ENCODE data around the gene ZNF782. TPM values are rescaled to one million over a fixed set of nuclear protein-coding genes. Genes with fewer than 3 reads are reported as not detected.

ZNF782 gene
- polyA plus RNA-seq, 1 of the 3 experiments (the other 2 are of a cell fraction), result 1.3 TPM

DNA sequence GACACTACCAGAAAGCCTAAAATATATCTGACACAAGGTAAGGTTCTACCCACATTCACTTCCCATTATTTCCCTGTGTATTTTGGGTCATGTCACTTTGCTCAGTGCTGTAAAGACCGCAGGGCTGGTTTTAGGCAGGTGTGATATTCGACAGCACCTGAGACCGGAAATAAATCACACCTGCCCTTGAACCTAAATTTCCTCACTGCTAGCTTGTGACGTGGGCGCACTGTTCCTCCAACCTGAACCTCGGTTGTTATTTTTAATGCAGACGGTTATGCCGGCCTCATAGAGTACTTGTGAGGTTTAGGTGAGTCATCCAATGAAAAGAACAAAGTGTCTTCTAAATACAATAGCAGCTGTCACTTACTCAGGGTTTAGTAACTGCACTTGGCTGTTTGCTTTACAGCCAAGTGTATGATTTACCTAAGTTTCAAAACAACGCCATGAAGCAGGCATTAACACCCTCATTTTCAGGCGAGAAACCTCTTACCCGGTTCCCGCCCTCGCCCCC is 20.7 kb upstream of the ZNF782 start:
- Histone ChIP-seq H3K4me3 (ENCODE audit: low read depth in 2 of 2, low read length in 1 of 2) (peak overlapping the region; percentile 64 to 76), H3K4me1 (ENCODE audit: control insufficient read depth in 1 of 2, insufficient read depth in 2 of 2, low read depth in 1 of 2, low read length in 1 of 2) (peaks cover 0 to 4% of the 10 kb centered on the region in 2 experiments; a peak in 1 of 4 replicates), H3K36me3 (replicated peaks in 1 of 2; ENCODE audit: control insufficient read depth in 1 of 2, insufficient read depth in 2 of 2, low read length in 1 of 2) (no peaks in the 10 kb centered on the region), H3K27ac (ENCODE audit: low read depth in 2 of 2, low read length in 1 of 2) (no peak overlapping the region), H2AFZ (ENCODE audit: low read depth) (peak overlapping the region; percentile 78; the same call in 1 of the 2 replicates), H3K4me2 (peak overlapping the region; percentile 78), H3K9me3 (no peaks in the 10 kb centered on the region), H3K27me3 (ENCODE audit: insufficient read depth) (no peaks in the 10 kb centered on the region), H3K9me2 (no peaks in the 10 kb centered on the region), H3F3A (replicated peaks; ENCODE audit: insufficient read depth) (peaks cover 3% of the 10 kb centered on the region), H4K20me1 (ENCODE audit: insufficient read depth) (no peaks in the 10 kb centered on the region), H3K79me2 (ENCODE audit: insufficient read depth) (no peaks in the 10 kb centered on the region), H3K9ac (no peak overlapping the region)
- WGBS (ENCODE audit: low lambda C conversion rate), result 51% methylated on average over 13 of the region's 13 CpGs
- POLR2A ChIA-PET, result interaction anchor here (1.4 kb wide), 1 partner anchor 163 kb away, joined by 3 read pairs; no protein-coding TSS in a partner anchor
- DNase-seq, result no peak
- CTCF ChIA-PET, result interaction anchor here (1.1 to 5.3 kb wide), 12 partner anchors 7 to 512 kb away, joined by 3 to 44 read pairs (median 4); no protein-coding TSS in a partner anchor
- no peak for TF ChIP-seq FOXM1 (IDR thresholded peaks at IDR 0.05; ENCODE audit: low read depth)
- TF ChIP-seq CHD2 (IDR thresholded peaks at IDR 0.05; ENCODE audit: low read length, partially characterized antibody), result no peak
- TF ChIP-seq MEF2A (IDR thresholded peaks at IDR 0.05; ENCODE audit: borderline replicate concordance, low read depth), result no peak
- no peak for TF ChIP-seq FOSL2 (IDR thresholded peaks at IDR 0.05; ENCODE audit: borderline replicate concordance, low read depth)
- TF ChIP-seq, protein P1, sequence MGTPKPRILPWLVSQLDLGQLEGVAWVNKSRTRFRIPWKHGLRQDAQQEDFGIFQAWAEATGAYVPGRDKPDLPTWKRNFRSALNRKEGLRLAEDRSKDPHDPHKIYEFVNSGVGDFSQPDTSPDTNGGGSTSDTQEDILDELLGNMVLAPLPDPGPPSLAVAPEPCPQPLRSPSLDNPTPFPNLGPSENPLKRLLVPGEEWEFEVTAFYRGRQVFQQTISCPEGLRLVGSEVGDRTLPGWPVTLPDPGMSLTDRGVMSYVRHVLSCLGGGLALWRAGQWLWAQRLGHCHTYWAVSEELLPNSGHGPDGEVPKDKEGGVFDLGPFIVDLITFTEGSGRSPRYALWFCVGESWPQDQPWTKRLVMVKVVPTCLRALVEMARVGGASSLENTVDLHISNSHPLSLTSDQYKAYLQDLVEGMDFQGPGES (IDR thresholded peaks at IDR 0.05; ENCODE audit: low read depth, low read length), result no peak
- TF ChIP-seq YY1 (IDR thresholded peaks at IDR 0.05; ENCODE audit: low read depth), result no peak
- no peak for TF ChIP-seq EZH2phosphoT487 (IDR thresholded peaks at IDR 0.05; ENCODE audit: borderline replicate concordance, low read depth)
- TF ChIP-seq NRF1 (IDR thresholded peaks at IDR 0.05; ENCODE audit: low read depth, low read length), result no peak
- TF ChIP-seq SIN3A (IDR thresholded peaks at IDR 0.05; ENCODE audit: borderline replicate concordance, low read depth, low read length), result no peak
- TF ChIP-seq RXRA (IDR thresholded peaks at IDR 0.05; ENCODE audit: borderline replicate concordance, low read depth), result no peak

DNA sequence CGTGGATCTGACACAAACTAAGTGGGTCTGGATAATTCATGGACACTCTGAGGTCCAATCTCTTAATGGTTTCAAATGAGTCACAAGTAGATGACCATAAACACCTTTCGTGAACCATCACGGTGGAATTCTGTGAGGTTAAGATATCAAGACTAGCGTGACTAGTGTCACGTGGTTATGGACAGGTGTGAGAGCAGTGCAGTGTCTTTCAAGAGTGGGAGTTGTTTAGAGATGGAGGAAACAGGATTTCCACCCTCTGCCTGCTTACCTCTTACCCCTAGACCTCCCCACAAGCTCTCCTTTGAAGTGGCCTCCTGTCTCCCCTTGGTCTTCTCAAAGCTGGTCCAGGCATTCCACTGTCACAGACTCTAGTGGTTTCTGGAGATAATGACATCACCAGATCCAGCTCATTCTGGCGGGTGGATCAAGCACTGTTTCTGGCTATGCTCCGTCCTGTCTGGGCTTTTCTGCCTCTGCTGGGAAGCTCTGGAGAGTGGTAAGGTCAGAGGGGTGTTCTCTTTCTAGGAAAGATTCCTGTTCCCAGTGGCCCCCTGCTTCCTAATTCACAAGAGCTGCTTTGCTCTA is 20.0 kb upstream of the ZNF782 start:
- no peak overlapping the region for H3K9ac ChIP-seq
- CTCF ChIA-PET, result interaction anchor here (1.1 to 5.3 kb wide), 4 partner anchors 14 to 512 kb away, joined by 3 to 44 read pairs (median 8); no protein-coding TSS in a partner anchor
- H3K4me2 ChIP-seq, result no peak overlapping the region
- peaks cover 3% of the 10 kb centered on the region for H3F3A ChIP-seq (replicated peaks; ENCODE audit: insufficient read depth)
- POLR2A ChIA-PET, result no interaction called here
- no peaks in the 10 kb centered on the region for H3K79me2 ChIP-seq (ENCODE audit: insufficient read depth)
- WGBS (ENCODE audit: low lambda C conversion rate), result 97% methylated on average over 7 of the region's 7 CpGs
- H4K20me1 ChIP-seq (ENCODE audit: insufficient read depth), result no peaks in the 10 kb centered on the region
- no peaks in the 10 kb centered on the region for H3K9me3 ChIP-seq
- no peak for DNase-seq
- no peaks in the 10 kb centered on the region for H3K9me2 ChIP-seq
- H2AFZ ChIP-seq (ENCODE audit: low read depth), result no peak overlapping the region
- H3K4me1 ChIP-seq (ENCODE audit: control insufficient read depth in 1 of 2, insufficient read depth in 2 of 2, low read depth in 1 of 2, low read length in 1 of 2), result peaks cover 0 to 4% of the 10 kb centered on the region in 2 experiments; a peak in 1 of 4 replicates
- H3K4me3 ChIP-seq (ENCODE audit: low read depth in 2 of 2, low read length in 1 of 2), result no peak overlapping the region
- no peaks in the 10 kb centered on the region for H3K36me3 ChIP-seq (replicated peaks in 1 of 2; ENCODE audit: control insufficient read depth in 1 of 2, insufficient read depth in 2 of 2, low read length in 1 of 2)
- no peaks in the 10 kb centered on the region for H3K27me3 ChIP-seq (ENCODE audit: insufficient read depth)
- no peak overlapping the region for H3K27ac ChIP-seq (ENCODE audit: low read depth in 2 of 2, low read length in 1 of 2)
- TF ChIP-seq, protein P2, sequence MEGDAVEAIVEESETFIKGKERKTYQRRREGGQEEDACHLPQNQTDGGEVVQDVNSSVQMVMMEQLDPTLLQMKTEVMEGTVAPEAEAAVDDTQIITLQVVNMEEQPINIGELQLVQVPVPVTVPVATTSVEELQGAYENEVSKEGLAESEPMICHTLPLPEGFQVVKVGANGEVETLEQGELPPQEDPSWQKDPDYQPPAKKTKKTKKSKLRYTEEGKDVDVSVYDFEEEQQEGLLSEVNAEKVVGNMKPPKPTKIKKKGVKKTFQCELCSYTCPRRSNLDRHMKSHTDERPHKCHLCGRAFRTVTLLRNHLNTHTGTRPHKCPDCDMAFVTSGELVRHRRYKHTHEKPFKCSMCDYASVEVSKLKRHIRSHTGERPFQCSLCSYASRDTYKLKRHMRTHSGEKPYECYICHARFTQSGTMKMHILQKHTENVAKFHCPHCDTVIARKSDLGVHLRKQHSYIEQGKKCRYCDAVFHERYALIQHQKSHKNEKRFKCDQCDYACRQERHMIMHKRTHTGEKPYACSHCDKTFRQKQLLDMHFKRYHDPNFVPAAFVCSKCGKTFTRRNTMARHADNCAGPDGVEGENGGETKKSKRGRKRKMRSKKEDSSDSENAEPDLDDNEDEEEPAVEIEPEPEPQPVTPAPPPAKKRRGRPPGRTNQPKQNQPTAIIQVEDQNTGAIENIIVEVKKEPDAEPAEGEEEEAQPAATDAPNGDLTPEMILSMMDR (IDR thresholded peaks at IDR 0.05), result no peak
- TF ChIP-seq RXRA (IDR thresholded peaks at IDR 0.05; ENCODE audit: borderline replicate concordance, low read depth), result no peak
- TF ChIP-seq, protein P3, sequence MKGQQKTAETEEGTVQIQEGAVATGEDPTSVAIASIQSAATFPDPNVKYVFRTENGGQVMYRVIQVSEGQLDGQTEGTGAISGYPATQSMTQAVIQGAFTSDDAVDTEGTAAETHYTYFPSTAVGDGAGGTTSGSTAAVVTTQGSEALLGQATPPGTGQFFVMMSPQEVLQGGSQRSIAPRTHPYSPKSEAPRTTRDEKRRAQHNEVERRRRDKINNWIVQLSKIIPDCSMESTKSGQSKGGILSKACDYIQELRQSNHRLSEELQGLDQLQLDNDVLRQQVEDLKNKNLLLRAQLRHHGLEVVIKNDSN (IDR thresholded peaks at IDR 0.05; ENCODE audit: borderline replicate concordance, low read depth), result no peak
- TF ChIP-seq FOSL2 (IDR thresholded peaks at IDR 0.05; ENCODE audit: borderline replicate concordance, low read depth), result no peak
- TF ChIP-seq MEF2A (IDR thresholded peaks at IDR 0.05; ENCODE audit: borderline replicate concordance, low read depth), result no peak
- TF ChIP-seq NRF1 (IDR thresholded peaks at IDR 0.05; ENCODE audit: low read depth, low read length), result no peak
- no peak for TF ChIP-seq YY1 (IDR thresholded peaks at IDR 0.05; ENCODE audit: low read depth)
- TF ChIP-seq, protein P4, sequence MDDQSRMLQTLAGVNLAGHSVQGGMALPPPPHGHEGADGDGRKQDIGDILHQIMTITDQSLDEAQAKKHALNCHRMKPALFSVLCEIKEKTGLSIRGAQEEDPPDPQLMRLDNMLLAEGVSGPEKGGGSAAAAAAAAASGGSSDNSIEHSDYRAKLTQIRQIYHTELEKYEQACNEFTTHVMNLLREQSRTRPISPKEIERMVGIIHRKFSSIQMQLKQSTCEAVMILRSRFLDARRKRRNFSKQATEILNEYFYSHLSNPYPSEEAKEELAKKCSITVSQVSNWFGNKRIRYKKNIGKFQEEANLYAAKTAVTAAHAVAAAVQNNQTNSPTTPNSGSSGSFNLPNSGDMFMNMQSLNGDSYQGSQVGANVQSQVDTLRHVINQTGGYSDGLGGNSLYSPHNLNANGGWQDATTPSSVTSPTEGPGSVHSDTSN (IDR thresholded peaks at IDR 0.05), result no peak
- TF ChIP-seq, protein P5, sequence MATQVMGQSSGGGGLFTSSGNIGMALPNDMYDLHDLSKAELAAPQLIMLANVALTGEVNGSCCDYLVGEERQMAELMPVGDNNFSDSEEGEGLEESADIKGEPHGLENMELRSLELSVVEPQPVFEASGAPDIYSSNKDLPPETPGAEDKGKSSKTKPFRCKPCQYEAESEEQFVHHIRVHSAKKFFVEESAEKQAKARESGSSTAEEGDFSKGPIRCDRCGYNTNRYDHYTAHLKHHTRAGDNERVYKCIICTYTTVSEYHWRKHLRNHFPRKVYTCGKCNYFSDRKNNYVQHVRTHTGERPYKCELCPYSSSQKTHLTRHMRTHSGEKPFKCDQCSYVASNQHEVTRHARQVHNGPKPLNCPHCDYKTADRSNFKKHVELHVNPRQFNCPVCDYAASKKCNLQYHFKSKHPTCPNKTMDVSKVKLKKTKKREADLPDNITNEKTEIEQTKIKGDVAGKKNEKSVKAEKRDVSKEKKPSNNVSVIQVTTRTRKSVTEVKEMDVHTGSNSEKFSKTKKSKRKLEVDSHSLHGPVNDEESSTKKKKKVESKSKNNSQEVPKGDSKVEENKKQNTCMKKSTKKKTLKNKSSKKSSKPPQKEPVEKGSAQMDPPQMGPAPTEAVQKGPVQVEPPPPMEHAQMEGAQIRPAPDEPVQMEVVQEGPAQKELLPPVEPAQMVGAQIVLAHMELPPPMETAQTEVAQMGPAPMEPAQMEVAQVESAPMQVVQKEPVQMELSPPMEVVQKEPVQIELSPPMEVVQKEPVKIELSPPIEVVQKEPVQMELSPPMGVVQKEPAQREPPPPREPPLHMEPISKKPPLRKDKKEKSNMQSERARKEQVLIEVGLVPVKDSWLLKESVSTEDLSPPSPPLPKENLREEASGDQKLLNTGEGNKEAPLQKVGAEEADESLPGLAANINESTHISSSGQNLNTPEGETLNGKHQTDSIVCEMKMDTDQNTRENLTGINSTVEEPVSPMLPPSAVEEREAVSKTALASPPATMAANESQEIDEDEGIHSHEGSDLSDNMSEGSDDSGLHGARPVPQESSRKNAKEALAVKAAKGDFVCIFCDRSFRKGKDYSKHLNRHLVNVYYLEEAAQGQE (IDR thresholded peaks at IDR 0.05; ENCODE audit: low read depth, low read length), result no peak
- no peak for TF ChIP-seq RFX5 (IDR thresholded peaks at IDR 0.05; ENCODE audit: low read length)
- TF ChIP-seq JUND (IDR thresholded peaks at IDR 0.05), result no peak
